GM12801 (cell line): ENCODE measurements around the gene ATP2A1.

Experiments
- TF ChIP-seq, protein P1 (sequence below): IDR thresholded peaks from one replicate; pipeline ENCODE4 v1.5.1; 2011; ENCODE audit warnings: control low read depth; ENCODE audit not compliant: insufficient read length; ENCODE audit errors: extremely low read depth

ATP2A1 gene

DNA sequence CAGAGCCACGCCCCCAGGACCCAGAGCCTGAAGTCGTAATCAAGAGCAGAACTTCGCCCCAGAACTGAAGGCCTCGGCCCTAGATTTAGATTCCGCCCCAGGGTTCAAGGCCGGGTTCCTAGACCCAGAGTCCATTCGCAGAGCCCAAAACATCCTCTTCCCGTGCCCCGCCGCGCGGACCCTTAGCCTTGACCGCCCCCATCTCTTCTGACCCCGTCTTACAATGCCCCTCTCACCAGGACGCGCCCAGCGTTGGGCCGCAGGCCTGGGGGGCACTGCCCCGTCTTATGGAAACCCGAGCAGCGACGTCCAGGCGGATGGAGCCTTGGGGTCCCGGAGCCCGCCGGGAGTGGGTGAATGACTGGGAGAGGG is 58.5 kb downstream of the ATP2A1 start:
- TF ChIP-seq, protein P1, sequence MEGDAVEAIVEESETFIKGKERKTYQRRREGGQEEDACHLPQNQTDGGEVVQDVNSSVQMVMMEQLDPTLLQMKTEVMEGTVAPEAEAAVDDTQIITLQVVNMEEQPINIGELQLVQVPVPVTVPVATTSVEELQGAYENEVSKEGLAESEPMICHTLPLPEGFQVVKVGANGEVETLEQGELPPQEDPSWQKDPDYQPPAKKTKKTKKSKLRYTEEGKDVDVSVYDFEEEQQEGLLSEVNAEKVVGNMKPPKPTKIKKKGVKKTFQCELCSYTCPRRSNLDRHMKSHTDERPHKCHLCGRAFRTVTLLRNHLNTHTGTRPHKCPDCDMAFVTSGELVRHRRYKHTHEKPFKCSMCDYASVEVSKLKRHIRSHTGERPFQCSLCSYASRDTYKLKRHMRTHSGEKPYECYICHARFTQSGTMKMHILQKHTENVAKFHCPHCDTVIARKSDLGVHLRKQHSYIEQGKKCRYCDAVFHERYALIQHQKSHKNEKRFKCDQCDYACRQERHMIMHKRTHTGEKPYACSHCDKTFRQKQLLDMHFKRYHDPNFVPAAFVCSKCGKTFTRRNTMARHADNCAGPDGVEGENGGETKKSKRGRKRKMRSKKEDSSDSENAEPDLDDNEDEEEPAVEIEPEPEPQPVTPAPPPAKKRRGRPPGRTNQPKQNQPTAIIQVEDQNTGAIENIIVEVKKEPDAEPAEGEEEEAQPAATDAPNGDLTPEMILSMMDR = no peak

DNA sequence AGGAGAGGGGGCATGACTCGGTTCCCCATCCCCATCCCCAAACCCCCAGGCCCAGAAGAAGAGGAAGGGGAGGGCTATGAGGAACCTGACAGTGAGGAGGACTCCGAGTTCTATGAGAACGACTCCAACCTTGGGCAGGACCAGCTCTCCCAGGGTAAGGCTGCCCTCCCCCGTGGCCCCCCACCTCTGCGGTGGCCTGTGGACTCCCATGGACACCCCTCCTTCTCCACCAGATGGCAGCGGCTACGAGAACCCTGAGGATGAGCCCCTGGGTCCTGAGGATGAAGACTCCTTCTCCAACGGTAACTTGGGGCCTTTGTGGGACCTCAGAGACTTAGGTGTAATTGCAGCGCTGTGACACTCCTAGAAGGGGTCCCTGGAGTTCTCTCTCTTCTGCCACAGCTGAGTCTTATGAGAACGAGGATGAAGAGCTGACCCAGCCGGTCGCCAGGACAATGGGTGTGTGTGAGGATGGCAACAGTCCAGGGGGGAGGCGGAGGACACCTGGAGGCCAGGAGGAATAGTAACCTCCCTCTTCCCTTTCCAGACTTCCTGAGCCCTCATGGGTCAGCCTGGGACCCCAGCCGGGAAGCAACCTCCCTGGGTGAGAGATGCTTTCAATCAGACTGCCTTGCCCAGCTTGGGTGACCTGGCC is 59.1 kb downstream of the ATP2A1 start:
- TF ChIP-seq, protein P1 = no peak

DNA sequence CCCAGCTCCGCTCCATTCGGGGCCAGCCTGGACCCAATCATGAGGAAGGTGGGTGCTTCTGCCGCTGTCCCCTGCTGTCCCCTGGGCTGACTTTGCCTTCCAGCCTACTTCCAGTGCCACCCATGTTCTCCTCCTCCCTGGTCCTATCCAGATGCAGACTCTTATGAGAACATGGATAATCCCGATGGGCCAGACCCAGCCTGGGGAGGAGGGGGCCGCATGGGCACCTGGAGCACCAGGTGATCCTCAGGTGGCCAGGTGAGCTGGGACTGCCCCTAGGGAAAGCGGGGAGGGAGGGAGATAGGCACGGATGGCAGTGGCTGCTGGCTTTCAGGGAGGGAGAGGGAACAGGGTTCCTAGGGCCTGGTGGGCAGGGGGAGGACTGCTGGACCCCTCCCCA is 60.4 kb downstream of the ATP2A1 start:
- TF ChIP-seq, protein P1 = no peak

DNA sequence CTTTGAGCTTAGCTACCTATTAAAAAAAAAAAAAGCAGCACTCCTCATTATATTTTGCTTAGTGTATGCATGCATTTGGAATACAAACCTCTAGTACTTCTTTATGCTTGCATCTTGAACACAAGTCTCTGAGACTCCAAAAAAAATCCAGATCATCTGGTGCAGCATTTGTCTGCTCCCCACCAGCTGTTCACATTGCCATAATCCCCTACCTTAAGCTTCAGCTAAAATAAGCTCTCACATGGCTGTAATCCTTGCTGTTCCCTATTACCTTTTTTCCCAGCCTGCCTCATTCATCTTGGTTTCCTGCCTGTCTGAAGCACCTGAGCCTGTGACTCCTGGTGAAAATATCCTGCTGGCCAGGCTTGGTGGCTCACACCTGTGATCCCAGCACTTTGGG is 65.0 kb downstream of the ATP2A1 start:
- TF ChIP-seq, protein P1 = no peak

DNA sequence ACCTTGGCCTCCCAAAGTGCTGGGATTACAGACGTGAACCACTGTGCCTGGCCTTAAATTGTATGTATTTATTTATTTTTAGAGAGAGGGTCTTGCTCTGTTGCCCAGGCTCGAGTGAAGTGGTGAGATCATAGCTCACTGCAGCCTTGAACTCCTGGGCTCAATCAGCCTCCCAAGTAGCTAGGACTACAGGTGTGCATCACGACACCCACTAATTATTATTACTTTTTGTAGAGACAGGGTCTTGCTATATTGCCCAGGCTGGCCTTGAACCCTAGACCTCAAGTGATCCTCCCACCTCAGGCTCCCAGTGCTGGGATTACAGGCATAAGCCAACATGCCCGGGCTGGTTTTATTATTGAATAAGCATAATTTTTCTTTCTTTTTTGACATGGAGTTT is 68.4 kb downstream of the ATP2A1 start:
- TF ChIP-seq, protein P1 = no peak

DNA sequence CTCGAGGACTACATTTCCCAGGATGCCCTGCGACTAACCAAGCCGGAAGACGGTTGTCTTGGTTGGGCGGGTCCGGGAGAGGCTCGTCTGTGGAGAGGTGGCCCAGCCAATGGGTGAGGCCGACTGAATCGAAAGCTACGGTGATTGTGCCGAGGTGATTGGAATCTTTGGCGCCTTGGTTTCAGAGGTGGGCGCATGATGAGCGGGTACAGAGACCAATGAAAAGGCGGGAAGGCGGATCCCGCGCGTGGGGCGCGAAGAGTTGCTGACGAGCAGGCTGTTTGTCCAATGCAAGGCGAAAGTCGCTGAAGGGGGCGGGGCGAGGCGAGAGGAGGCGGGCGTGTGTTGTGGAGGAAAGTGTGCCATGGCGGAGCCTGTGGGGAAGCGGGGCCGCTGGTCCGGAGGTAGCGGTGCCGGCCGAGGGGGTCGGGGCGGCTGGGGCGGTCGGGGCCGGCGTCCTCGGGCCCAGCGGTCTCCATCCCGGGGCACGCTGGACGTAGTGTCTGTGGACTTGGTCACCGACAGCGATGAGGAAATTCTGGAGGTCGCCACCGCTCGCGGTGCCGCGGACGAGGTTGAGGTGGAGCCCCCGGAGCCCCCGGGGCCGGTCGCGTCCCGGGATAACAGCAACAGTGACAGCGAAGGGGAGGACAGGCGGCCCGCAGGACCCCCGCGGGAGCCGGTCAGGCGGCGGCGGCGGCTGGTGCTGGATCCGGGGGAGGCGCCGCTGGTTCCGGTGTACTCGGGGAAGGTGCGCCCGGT is 72.5 kb downstream of the ATP2A1 start, which contains the start of gene NFATC2IP:
Gene NFATC2IP, plus strand, starts transcription at position 290 of the 762 bp plus-strand sequence. Its CDS starts 75 bp downstream, at position 365.
- TF ChIP-seq, protein P1 = no peak

DNA sequence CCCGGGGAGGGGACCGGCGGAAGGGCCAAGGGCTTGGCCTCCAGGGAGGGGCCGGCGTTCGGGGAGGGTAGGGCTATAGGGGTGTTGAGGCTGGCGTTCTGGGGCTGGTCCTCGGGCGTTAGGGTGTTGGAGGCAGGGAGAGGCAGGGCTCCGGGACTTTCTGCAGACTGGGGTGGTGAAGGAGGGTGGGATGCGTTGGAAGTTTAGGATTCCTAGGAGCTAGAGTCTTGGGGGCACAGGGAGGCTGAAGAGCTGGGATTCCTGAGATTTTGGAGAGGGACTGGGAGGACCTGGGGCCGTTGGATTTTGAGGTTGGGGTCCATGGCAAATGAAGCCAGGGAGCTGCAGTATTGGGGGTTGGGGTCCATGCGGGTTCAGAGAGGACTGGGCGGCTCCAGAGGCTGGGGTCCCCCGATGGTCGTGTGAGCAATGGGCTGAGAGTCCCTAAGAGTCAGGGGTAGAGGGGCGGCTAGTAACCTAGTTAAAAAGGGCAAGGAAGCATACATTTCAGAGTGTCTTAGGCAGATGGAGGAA is 73.2 kb downstream of the ATP2A1 start:
- TF ChIP-seq, protein P1 = no peak
